ENCODE measurements around the gene TEX38.

GRCh38 chr1:46646844-46647243 is 24.8 kb upstream of the TEX38 start:
- no peak for TF ChIP-seq YY1 (IDR thresholded peaks at IDR 0.05; ENCODE audit: insufficient read depth, insufficient read length)
- no peak for TF ChIP-seq ZNF274 (IDR thresholded peaks at IDR 0.05; ENCODE audit: low read depth, low read length)
- no peak for TF ChIP-seq SUZ12 (IDR thresholded peaks at IDR 0.05; ENCODE audit: extremely low read depth, insufficient read depth, insufficient read length)
